DMS 273 treated with DMSO at 0.1 percent for 48 hours (cell line): ENCODE data around the gene SPATA2L.

Source experiments
- DNase-seq: peaks from one replicate; lab custom pipeline; 2025; lab: John Stamatoyannopoulos, UW

The SPATA2L gene, protein sequence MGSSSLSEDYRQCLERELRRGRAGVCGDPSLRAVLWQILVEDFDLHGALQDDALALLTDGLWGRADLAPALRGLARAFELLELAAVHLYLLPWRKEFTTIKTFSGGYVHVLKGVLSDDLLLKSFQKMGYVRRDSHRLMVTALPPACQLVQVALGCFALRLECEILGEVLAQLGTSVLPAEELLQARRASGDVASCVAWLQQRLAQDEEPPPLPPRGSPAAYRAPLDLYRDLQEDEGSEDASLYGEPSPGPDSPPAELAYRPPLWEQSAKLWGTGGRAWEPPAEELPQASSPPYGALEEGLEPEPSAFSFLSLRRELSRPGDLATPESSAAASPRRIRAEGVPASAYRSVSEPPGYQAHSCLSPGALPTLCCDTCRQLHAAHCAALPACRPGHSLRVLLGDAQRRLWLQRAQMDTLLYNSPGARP

DNA sequence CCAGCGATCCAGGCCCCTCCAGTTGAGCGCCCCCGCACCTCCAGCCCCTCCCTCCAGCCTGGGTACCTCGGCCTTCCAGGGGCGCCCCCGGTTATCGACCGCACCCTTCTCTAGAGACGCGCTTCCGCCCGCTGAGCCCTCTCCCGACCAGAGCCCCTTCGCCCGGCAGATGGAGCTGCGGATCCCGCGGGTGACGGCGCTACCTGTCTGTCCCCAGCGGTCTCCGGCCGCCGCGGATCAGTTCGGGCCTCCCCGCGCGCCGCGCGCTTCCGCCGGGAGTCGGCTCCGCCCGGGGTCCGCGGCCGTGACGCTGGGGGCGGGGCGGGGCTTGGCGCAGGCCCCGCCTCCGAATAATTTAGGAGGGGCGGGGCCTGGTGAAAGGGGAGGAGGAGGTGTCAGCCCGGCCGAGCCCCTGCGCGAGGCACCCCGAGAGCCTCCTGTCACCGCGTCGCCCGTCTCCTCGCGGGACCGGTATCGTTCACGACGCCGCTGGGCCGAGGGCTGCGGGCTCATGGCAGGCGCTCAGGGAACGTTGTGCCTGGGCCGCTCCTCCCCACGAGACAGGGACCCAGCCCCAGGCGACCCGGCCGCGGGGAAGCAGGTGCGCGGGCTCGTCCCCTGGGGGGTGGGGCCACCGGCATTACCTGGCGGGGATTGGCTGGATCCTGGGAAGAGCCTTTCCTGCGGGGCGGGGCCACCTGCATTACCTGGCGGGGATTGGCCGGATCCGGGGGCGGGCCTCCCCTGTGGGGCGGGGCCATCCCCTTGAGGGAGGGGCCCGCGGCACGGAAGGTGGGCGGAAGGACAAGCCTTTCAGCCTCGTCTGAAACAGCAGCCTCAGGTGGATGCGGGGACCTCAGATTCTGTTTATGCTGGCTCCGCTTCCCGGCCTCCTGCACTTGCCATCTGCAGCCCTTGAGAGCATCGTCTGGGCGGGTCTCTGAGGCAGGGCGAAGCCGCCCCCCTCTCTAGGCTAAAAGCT, at the start of gene SPATA2L:
TSS of gene SPATA2L (minus strand) at position 281 of the 982 bp plus-strand sequence. CDS start 473 bp downstream, outside the sequence.
- DNase-seq = peak; percentile 76

GRCh38 chr16:89749637-89750036, 48.1 kb upstream of the SPATA2L start:
- DNase-seq = no peak

GRCh38 chr16:89748921-89749320, 47.4 kb upstream of the SPATA2L start:
- no peak for DNase-seq

DNA sequence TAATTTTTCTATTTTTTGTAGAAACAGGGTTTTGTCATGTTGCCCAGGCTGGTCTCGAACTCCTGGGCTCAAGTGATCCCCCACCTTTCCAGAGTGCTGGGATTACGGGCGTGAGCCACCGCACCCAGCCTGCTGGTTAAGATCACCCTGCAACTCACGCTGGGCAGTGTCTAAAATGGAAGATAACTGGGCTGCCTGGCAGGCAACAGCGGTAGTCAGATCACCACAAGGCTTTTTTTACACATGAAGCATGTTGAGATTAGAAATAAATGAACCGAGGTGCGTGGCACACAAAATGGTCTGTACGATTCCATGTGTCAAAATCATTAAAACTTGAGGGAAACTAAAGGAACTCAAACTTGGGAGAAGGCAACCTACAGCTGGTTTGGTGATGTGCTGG, 46.6 kb upstream of the SPATA2L start:
- no peak for DNase-seq

GRCh38 chr16:89746043-89746442, 44.5 kb upstream of the SPATA2L start:
- no peak for DNase-seq

DNA sequence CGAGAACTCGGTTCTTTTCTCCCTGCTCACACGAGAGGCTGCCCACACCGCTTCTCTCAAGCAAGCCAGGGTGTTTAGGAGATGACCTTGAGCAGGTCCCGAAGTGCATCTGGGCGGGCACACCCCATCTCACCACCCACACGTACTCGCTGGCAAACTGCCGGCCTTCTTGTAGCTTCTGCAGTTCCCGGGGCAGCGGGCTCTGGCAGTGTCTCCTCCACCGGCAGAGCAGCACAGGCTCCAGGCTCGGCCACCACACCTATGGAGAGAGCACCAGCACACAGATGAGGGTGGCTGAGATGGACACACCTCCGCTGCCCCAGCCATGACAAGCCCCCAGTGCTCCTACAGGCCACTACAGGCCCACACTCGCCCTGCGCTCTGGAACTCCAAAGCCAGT, 43.3 kb upstream of the SPATA2L start:
- DNase-seq = no peak

DNA sequence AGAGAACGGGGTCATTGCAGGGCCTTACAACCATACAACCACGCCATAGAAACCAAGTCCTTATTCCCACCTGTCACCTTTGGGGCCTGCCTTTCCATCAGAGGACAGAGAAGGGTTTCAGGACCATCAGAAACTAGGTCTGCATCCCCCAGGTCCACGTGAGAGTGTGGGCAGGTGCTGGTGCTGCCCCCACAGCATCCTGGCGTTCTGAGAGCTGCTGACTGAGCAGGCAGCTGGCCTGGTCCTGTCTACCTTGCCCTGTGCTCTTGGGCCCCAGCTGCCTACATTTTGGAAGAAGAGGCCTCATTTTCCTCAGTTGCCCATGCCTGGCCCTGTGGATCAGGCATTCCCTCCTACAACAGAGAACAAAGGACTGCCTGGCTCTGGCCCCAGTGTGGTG, 41.4 kb upstream of the SPATA2L start:
- no peak for DNase-seq

- no peak for DNase-seq
Measured at GRCh38 chr16:89741342-89742014, 40.0 kb upstream of the SPATA2L start.

GRCh38 chr16:89739383-89739782, 37.9 kb upstream of the SPATA2L start:
- DNase-seq = no peak

DNA sequence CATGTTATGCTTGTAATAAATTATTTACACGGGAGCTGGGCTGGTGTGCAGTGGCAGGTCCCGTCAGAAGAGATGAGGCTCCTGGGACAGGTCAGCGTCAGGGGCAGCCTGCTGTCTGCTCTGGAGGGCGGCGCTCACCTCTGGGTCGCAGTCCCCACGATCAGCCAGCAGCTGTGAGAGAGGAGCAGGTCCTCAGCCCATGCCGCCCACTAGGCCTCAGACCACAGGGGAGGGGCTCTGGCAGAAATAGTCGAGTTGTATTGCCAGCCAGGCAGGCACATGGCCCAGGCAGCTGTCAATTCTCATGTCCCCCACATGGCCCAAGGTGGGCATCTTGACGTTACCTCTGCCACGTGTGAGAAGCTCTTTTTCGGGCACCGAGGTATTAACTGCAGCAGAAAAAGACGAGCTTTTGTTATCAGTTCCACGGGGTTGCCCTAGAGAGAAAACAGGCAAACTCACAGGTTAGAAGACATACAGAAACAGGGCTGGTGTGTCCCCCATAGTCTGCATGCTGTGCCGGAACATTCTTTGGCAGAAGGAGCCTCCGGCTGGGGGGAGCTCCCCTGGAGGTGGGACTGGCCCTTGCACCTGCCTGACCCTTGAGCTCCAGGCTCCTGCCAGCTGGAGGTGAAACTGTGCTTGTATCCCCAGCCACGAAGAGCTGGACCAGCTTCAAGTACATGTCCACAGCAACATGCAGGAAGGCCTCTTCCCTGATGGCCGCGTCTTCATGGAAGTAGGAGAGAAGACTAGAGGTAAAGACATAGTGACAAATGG, 37.2 kb upstream of the SPATA2L start:
- no peak for DNase-seq

DNA sequence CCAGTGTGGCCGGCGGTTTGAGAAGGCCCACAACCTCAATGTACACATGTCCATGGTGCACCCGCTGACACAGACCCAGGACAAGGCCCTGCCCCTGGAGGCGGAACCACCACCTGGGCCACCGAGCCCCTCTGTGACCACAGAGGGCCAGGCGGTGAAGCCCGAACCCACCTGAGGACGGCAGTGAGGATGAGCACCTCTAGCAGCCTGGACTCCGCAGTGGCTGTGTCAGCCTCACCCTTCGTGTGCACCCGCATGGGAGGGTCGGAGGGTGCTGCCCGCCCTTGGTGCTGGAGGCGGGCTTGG, 36.5 kb upstream of the SPATA2L start:
- DNase-seq = no peak

DNA sequence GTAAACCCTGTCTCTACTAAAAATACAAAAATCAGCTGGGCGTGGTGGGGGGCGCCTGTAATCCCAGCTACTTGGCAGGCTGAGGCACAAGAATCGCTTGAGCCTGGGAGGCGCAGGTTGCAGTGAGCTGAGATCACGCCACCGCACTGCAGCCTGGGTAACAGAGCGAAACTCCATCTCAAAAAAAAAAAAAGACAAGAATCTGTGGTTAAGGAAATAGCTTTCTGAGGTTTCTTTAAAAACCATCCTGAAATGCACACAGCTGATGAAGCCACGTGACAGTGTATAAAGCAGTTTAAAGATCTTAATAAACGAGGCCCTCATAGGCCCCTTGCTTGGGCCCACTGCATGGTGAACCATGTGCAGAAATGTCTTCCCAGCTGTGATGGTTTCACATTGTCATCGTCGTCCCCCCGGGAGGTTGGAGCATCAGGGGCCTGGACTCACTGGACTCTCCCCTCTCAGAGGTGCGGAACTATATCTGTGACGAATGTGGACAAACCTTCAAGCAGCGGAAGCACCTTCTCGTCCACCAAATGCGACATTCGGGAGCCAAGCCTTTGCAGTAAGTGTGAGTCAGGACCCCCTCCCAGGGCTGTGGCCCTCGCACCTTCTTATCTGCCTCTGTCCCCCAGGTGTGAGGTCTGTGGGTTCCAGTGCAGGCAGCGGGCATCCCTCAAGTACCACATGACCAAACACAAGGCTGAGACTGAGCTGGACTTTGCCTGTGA, 36.0 kb upstream of the SPATA2L start:
- DNase-seq = no peak

DNA sequence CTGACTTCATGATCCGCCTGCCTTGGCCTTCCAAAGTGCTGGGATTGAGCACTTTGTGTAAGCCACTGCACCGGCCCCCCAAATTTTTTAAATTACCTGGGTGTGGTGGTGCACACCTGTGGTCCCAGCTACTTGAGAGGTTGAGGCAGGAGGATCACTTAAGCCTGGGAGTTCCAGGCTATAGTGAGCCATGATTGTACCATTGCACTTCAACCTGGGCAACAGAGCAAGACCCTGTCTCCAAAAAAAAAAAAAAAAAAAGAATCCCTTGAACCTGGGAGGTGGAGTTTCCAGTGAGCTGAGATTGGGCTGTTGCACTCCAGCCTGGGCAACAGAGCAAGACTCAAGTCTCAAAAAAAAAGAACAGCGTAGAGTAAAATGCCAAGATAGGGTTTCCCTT, 35.0 kb upstream of the SPATA2L start:
- no peak for DNase-seq

DNA sequence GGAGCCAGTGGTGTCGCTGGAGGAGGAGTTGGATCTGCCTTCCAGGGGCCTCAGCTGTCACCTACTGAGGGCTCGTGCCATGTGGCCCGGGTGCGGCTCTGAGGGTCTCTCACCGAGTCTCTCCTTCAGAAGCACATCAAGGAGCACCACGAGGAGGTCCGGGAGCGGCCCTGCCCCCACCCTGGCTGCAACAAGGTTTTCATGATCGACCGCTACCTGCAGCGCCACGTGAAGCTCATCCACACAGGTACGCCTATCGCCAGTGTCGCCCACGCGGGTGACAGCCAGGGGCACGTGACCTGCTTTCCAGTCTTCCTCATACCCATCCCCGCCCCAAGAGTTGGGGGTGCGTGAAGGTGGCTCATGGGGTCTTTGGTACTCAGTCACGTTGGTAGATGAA, 32.3 kb upstream of the SPATA2L start:
- no peak for DNase-seq

DNA sequence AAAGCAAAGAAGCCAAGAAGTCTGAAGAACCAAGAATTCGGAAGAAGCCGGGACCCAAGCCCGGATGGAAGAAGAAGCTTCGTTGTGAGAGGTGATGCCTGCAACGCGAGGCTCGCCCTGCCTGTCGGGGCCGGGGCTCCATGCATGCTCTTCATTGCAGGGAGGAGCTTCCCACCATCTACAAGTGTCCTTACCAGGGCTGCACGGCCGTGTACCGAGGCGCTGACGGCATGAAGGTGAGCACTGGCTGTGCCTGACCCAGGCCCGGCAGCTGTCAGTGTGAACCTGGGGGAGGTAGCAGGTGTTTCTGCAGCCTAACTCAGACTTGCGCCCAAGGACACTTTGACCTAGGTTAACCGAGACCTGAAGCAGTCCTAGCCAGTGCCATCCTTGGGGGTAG, 31.8 kb upstream of the SPATA2L start:
- no peak for DNase-seq

DNA sequence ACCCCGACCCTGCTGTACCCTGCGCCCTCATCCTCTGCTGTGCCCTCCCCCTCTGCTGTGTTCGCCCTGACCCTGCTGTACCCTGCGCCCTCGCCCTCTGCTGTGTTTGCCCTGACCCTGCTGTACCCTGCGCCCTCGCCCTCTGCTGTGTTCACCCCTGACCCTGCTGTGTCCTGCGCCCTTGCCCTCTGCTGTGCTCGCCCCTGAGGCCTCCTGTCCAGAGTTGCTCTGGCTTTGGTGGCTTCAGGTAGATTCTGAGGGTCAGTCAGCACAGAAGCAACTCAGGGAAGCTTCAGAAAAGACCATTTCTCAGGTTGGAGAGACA, 31.4 kb upstream of the SPATA2L start:
- DNase-seq = no peak

- DNase-seq = no peak
Measured at GRCh38 chr16:89732142-89732917, 30.8 kb upstream of the SPATA2L start.

DNA sequence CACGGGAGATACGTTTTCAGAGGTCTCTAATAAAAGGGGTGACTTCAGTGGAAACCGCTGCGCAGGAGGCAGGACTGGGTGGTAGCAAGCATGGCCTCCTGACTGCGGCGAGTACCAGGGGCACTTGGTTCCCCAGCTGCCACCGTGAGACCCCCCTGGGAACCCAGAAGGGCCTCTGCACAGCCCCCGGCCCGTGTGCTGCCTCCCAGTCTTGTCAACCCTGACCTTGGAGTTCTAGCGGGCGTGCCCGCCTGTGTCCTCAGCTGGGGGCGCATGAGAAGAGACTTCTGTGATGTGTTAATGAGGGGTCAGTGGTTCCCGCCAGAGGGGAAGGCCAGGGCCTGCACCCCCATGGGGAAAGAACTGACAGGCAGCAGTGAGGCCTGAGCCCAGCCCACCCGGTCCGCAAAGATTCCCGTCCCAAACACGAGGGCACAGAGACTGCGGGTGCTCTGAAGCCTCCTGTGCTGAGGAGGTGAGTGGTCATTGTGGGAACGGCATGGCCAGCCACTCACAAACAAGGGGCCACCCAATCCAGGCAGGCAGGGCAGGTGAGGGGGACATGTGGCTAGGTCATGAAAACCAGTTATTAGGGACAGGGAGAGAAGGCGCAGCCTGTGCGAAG, 29.2 kb upstream of the SPATA2L start:
- no peak for DNase-seq

GRCh38 chr16:89729863-89730593, 28.5 kb upstream of the SPATA2L start:
- DNase-seq = no peak
